ENCODE results near the gene GIGYF1.

- TF ChIP-seq CTCF (conservative IDR thresholded peaks at IDR 0.05; ENCODE audit: low read depth, low read length) (no peak), EZH2 (IDR thresholded peaks at IDR 0.05; ENCODE audit: borderline replicate concordance, low read depth, low read length, poor library complexity, severe bottlenecking) (no peak)
Observed at GRCh38 chr7:100705753-100706671, 12.0 kb upstream of the GIGYF1 start, which contains the start of gene POP7.
